Neural cell (in vitro differentiated cells): ENCODE measurements around the gene SSBP3. TPM values are rescaled to one million over a fixed set of nuclear protein-coding genes. Genes with fewer than 3 reads are reported as not detected.

ENCODE experiments used
- H2AFZ ChIP-seq: fragments of 200-600, 300-800 bp; sonication (generic), shearing (Covaris generic); 2 replicates; pipeline ENCODE4 v1.6.0; 2014; ENCODE audit warnings: low read depth, mild to moderate bottlenecking, antibody characterized with exemption, low read length, moderate library complexity
- H3F3A ChIP-seq: fragments of 200-600 bp; shearing (Covaris generic); 2 replicates; pipeline ENCODE4 v1.6.1; 2016; ENCODE audit warnings: mild to moderate bottlenecking, moderate library complexity, mixed read lengths, antibody characterized with exemption, low read length; ENCODE audit not compliant: insufficient read depth, poor library complexity, severe bottlenecking
- H3K27ac ChIP-seq: fragments of 200-600, 300-800 bp; sonication (generic), shearing (Covaris generic); 2 replicates; pipeline ENCODE4 v1.5.1; 2014; ENCODE audit warnings: mild to moderate bottlenecking, low read length, moderate library complexity
- H3K27me3 ChIP-seq: fragments of 300-800, 200-600 bp; sonication (generic), shearing (Covaris generic); 2 replicates; pipeline ENCODE4 v1.6.0; 2014; ENCODE audit warnings: mild to moderate bottlenecking, low read depth, low read length, moderate library complexity; ENCODE audit not compliant: insufficient read depth
- H3K36me3 ChIP-seq: fragments of 300-800, 200-600 bp; sonication (generic), shearing (Covaris generic); 2 replicates; pipeline ENCODE4 v1.5.1; 2014; ENCODE audit warnings: mild to moderate bottlenecking, antibody characterized with exemption, low read length, moderate library complexity; ENCODE audit not compliant: insufficient read depth
- H3K4me2 ChIP-seq: fragments of 300-800, 200-600 bp; sonication (generic), shearing (Covaris generic); 2 replicates; pipeline ENCODE4 v1.6.0; 2014; ENCODE audit warnings: mild to moderate bottlenecking, low read length
- H3K4me3 ChIP-seq: fragments of 300-800, 200-600 bp; sonication (generic), shearing (Covaris generic); 2 replicates; pipeline ENCODE4 v1.5.1; 2014; ENCODE audit warnings: mild to moderate bottlenecking, low read length, moderate library complexity
- H3K79me2 ChIP-seq: fragments of 200-600 bp; shearing (Covaris generic); replicated peaks from 2 replicates; pipeline ENCODE4 v1.6.0; 2014; ENCODE audit warnings: mild to moderate bottlenecking, low read length, moderate library complexity; ENCODE audit not compliant: insufficient read depth
- H3K9ac ChIP-seq: fragments of 300-800, 200-600 bp; sonication (generic), shearing (Covaris generic); 2 replicates; pipeline ENCODE4 v1.6.1; 2016; ENCODE audit warnings: mild to moderate bottlenecking, low read length, mixed read lengths
- H3K9me2 ChIP-seq: fragments of 200-600 bp; shearing (Covaris generic); 2 replicates; pipeline ENCODE4 v1.6.1; 2016; ENCODE audit warnings: mild to moderate bottlenecking, low read length, mixed read lengths; ENCODE audit not compliant: insufficient read depth
- H3K9me3 ChIP-seq: fragments of 200-600, 300-800 bp; sonication (generic), shearing (Covaris generic); 2 replicates; pipeline ENCODE4 v1.6.1; 2016; ENCODE audit warnings: mild to moderate bottlenecking, mixed run types, low read length, moderate library complexity, mixed read lengths
- H4K20me1 ChIP-seq: fragments of 200-600 bp; shearing (Covaris generic); 2 replicates; pipeline ENCODE4 v1.6.1; 2016; ENCODE audit warnings: mild to moderate bottlenecking, mixed run types; ENCODE audit not compliant: insufficient read depth
- CTCF ChIP-seq: fragments of 450-650 bp; IDR thresholded peaks from 2 replicates; pipeline ENCODE4 v1.5.1; 2014; ENCODE audit warnings: antibody characterized with exemption, mild to moderate bottlenecking, moderate library complexity; ENCODE audit not compliant: poor library complexity, severe bottlenecking
- EP300 ChIP-seq: fragments of 450-650 bp; conservative IDR thresholded peaks from 2 replicates; pipeline ENCODE4 v1.6.1; 2014; ENCODE audit warnings: antibody characterized with exemption, mild to moderate bottlenecking, moderate library complexity; ENCODE audit not compliant: poor library complexity, severe bottlenecking
- EZH2 ChIP-seq: fragments of 200-600, 300-800 bp; shearing (Covaris generic), sonication (generic); IDR thresholded peaks from 2 replicates; pipeline ENCODE4 v1.6.1; 2014; ENCODE audit warnings: antibody characterized with exemption, low read length, borderline replicate concordance, mild to moderate bottlenecking; ENCODE audit not compliant: insufficient read depth, poor library complexity, severe bottlenecking
- MXI1 ChIP-seq: fragments of 450-650 bp; conservative IDR thresholded peaks from 2 replicates; pipeline ENCODE4 v1.6.1; 2014; ENCODE audit warnings: antibody characterized with exemption, mild to moderate bottlenecking; ENCODE audit not compliant: poor library complexity, severe bottlenecking
- POLR2AphosphoS5 ChIP-seq: IDR thresholded peaks from 2 replicates; pipeline ENCODE4 v1.6.1; 2012
- RAD21 ChIP-seq: fragments of 450-650 bp; conservative IDR thresholded peaks from 2 replicates; pipeline ENCODE4 v1.6.1; 2014; ENCODE audit warnings: antibody characterized with exemption, mild to moderate bottlenecking, moderate library complexity
- REST ChIP-seq: IDR thresholded peaks from 2 replicates; pipeline ENCODE4 v1.6.1; 2012; ENCODE audit warnings: borderline replicate concordance
- SMC3 ChIP-seq: fragments of 450-650 bp; conservative IDR thresholded peaks from 2 replicates; pipeline ENCODE4 v1.6.1; 2014; ENCODE audit warnings: antibody characterized with exemption, mild to moderate bottlenecking, moderate library complexity; ENCODE audit not compliant: poor library complexity
- TAF1 ChIP-seq: IDR thresholded peaks from 2 replicates; pipeline ENCODE4 v1.6.1; 2012; ENCODE audit warnings: low read depth
- polyA plus RNA-seq: library from polyadenylated mRNA; depleted of rRNA; stranded (reverse); fragments of >200 nt; gene quantifications from 2 replicates; pipeline ENCODE4 v1.2.3, GENCODE V29; 2014

SSBP3 gene
- polyA plus RNA-seq, 1 donor from 2014 or later: 77.4 TPM

- Histone ChIP-seq H4K20me1 (peaks cover 13% of the 10 kb centered on the region), H3K79me2 (peaks cover 60% of the 10 kb centered on the region), H3K4me2 (no peak overlapping the region), H3K27ac (no peak overlapping the region), H3K9ac (no peak overlapping the region), H3K4me3 (no peak overlapping the region), H2AFZ (no peak overlapping the region), H3F3A (peaks cover 3% of the 10 kb centered on the region), H3K9me3 (no peaks in the 10 kb centered on the region), H3K9me2 (no peaks in the 10 kb centered on the region), H3K27me3 (no peaks in the 10 kb centered on the region), H3K36me3 (no peaks in the 10 kb centered on the region)
- TF ChIP-seq MXI1: no peak
- no peak for TF ChIP-seq EP300
- no peak for TF ChIP-seq CTCF
- no peak for TF ChIP-seq TAF1
- no peak for TF ChIP-seq EZH2
These were observed 93.3 kb downstream of the SSBP3 start for GRCh38 chr1:54312796-54313316.

- Histone ChIP-seq H2AFZ (no peak overlapping the region), H3K36me3 (no peaks in the 10 kb centered on the region), H3K9me3 (no peaks in the 10 kb centered on the region), H3K9me2 (no peaks in the 10 kb centered on the region), H3K4me2 (no peak overlapping the region), H3F3A (peaks cover 3% of the 10 kb centered on the region), H3K27me3 (no peaks in the 10 kb centered on the region), H3K79me2 (peaks cover 63% of the 10 kb centered on the region), H3K4me3 (no peak overlapping the region), H4K20me1 (peaks cover 13% of the 10 kb centered on the region), H3K9ac (no peak overlapping the region), H3K27ac (no peak overlapping the region)
- TF ChIP-seq EZH2 (no peak), CTCF (no peak), SMC3 (no peak), EP300 (no peak), MXI1 (no peak), RAD21 (no peak), POLR2AphosphoS5 (no peak), TAF1 (no peak), REST (no peak)
These were observed 94.7 kb downstream of the SSBP3 start for GRCh38 chr1:54311506-54311905.
